ENCODE measurements around the gene ANKZF1.
A peak's percentile ranks its signal among the peaks of the same experiment; 100 is the strongest.

ANKZF1 gene

DNA sequence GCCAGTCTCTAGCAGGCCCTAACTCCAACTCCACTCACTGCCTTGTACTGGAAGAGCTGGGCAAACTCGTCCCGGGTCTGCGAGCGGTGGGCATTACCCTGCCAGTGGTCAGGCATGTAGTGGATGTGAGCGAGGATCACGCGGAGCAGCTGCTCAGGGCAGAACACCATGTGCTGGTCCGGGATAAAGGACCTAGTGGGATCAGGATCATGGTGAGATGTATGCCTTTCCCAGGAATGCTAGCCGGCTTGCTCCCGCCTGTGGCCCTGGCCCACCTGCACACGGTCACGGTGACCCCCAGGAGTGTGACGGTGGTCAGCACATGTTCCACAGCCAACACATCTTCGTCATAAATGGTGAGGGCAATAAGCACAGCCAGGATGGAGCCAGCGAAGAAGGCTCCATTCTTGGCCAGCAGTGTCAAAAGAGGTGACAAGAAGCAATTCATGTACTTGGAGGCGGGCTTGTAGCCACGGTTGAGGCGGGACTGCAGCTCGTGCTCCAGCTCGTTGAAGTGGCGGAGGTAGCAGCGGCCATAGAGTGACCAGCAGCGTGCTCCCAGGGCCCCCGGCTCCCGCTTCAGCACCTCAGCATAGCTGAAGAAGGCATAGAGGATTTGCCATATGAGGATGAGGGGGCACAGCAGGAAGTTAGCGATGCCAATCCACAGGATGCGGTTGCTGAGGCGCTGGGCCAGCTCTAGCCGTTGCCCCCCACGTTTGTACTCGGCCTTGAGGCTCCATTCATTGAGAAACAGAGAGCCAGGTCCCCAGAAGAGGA, 5.6 kb upstream of the ANKZF1 start:
- TF ChIP-seq, protein P1, sequence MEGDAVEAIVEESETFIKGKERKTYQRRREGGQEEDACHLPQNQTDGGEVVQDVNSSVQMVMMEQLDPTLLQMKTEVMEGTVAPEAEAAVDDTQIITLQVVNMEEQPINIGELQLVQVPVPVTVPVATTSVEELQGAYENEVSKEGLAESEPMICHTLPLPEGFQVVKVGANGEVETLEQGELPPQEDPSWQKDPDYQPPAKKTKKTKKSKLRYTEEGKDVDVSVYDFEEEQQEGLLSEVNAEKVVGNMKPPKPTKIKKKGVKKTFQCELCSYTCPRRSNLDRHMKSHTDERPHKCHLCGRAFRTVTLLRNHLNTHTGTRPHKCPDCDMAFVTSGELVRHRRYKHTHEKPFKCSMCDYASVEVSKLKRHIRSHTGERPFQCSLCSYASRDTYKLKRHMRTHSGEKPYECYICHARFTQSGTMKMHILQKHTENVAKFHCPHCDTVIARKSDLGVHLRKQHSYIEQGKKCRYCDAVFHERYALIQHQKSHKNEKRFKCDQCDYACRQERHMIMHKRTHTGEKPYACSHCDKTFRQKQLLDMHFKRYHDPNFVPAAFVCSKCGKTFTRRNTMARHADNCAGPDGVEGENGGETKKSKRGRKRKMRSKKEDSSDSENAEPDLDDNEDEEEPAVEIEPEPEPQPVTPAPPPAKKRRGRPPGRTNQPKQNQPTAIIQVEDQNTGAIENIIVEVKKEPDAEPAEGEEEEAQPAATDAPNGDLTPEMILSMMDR (IDR thresholded peaks at IDR 0.05; ENCODE audit: insufficient read depth, low read length, poor library complexity, severe bottlenecking), result no peak
- Histone ChIP-seq H3K36me3 (ENCODE audit: control insufficient read depth, insufficient read depth, low read length) (peaks cover 30% of the 10 kb centered on the region), H3K27me3 (replicated peaks; ENCODE audit: control insufficient read depth, insufficient read depth, low read length) (no peaks in the 10 kb centered on the region), H3K4me3 (replicated peaks; ENCODE audit: low read depth, low read length) (no peak overlapping the region)
- DNase-seq (ENCODE audit: extremely low read depth, insufficient read length), result no peak

DNA sequence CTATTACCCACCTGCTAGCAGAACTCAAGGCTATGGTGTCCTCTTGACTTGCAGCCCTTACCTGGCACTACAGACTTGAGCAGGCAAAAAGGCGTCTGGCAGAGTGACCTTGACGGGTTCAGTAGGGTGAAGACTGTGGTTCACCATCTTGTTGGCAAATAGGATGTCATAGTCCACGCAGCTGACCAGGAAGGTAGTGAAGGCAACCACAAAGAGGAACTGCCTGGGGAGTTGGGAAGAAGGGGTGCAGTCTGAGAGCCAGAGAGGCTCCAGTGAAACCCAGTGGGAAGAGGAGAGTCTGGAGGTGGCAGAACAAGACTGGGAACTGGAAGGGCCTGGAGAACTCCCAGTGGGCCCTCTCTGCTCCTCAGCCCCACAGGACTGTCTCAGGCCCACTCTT, 4.3 kb upstream of the ANKZF1 start:
- DNase-seq (ENCODE audit: extremely low read depth, insufficient read length), result no peak
- peaks cover 28% of the 10 kb centered on the region for H3K36me3 ChIP-seq (ENCODE audit: control insufficient read depth, insufficient read depth, low read length)
- TF ChIP-seq, protein P1 (IDR thresholded peaks at IDR 0.05; ENCODE audit: insufficient read depth, low read length, poor library complexity, severe bottlenecking), result no peak
- H3K4me3 ChIP-seq (replicated peaks; ENCODE audit: low read depth, low read length), result no peak overlapping the region
- no peaks in the 10 kb centered on the region for H3K27me3 ChIP-seq (replicated peaks; ENCODE audit: control insufficient read depth, insufficient read depth, low read length)

DNA sequence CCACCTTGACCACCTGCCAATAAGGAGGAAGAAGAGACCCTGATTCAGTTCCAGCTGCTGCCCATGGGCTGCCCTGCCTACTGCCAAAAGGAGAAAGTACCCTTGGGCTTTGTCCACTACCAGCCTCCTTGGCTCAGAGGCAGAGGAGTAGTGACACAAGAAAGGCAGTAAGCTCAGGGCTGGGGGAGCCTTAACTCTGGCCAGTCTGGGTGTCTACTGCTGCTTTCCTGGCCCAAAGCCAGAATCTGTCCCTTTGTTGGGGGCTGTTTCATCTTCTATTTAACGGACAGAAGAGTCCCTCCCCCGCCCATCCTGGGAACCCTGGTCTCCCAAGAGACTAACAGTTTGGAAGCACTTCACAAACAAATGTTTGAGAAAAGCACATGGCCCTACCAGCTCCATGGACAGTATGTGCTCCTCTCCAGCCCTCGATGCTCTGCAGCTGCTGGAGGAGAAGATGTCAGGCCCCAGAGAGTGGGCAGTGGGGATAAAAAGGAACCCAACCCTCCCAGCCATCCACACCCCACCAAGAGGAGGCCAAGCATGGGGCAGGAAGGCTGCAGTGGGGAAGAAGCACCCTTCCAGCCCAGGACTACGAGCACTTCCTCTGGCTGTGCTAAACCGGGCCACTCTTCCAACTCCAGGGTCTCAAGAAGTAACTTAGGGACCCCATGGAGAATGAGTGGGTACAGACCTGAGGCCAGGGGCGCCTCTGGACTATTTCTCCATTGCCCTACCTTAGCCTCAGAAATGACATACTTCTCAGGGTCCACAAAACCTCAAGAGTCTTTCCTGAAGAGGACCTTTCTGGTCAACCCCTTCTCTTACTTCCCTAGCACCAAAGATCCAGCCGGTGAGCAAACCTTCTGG, 1.3 kb upstream of the ANKZF1 start:
- TF ChIP-seq, protein P1 (IDR thresholded peaks at IDR 0.05; ENCODE audit: insufficient read depth, low read length, poor library complexity, severe bottlenecking), result no peak
- no peak for DNase-seq (ENCODE audit: extremely low read depth, insufficient read length)
- peak overlapping the region; percentile 92 for H3K4me3 ChIP-seq (replicated peaks; ENCODE audit: low read depth, low read length)
- no peaks in the 10 kb centered on the region for H3K27me3 ChIP-seq (replicated peaks; ENCODE audit: control insufficient read depth, insufficient read depth, low read length)
- peaks cover 31% of the 10 kb centered on the region for H3K36me3 ChIP-seq (ENCODE audit: control insufficient read depth, insufficient read depth, low read length)

DNA sequence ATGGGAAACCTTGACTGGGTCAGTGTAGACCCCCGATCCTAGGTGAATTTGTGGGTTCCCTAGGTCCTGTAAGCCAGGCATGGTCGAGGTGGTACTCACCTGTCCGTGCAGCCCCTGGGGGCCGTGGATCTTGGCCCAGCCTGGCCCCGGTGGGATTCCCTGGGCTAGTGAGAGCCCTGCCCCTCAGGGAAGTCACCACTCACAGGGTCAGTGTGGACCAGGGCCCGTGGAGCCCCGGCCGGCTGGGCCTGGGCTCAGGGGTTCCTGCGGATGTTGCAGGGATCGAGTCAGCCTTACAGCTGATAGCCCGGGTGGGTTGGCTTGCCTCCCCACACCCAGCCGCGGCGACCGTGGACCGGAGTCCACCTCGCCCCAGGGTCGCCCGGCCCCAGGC, 698 bp upstream of the ANKZF1 start:
- H3K36me3 ChIP-seq (ENCODE audit: control insufficient read depth, insufficient read depth, low read length), result peaks cover 26% of the 10 kb centered on the region
- TF ChIP-seq, protein P1 (IDR thresholded peaks at IDR 0.05; ENCODE audit: insufficient read depth, low read length, poor library complexity, severe bottlenecking), result no peak
- no peak for DNase-seq (ENCODE audit: extremely low read depth, insufficient read length)
- peak overlapping the region; percentile 92 for H3K4me3 ChIP-seq (replicated peaks; ENCODE audit: low read depth, low read length)
- H3K27me3 ChIP-seq (replicated peaks; ENCODE audit: control insufficient read depth, insufficient read depth, low read length), result no peaks in the 10 kb centered on the region

DNA sequence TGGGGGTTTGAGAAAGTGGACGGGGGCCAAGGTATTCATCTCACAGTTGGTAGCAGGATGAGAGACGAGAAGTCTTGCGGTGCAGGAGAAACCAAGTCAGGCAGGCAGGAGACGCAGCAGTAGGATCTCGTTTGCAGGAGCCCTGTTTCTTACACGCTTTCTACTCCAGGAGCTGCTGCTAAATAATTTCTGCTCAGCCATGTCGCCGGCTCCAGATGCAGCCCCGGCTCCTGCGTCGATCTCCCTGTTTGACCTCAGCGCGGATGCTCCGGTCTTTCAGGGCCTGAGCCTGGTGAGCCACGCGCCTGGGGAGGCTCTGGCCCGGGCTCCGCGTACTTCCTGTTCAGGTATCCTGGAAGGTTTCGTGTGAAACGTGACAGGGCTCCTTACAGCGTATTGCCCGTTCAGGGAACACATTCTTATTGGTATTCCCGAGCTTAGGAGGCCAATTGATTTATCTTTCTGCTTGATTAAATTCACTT, 494 bp downstream of the ANKZF1 start:
- DNase-seq (ENCODE audit: extremely low read depth, insufficient read length), result peak; percentile 68
- Histone ChIP-seq H3K27me3 (replicated peaks; ENCODE audit: control insufficient read depth, insufficient read depth, low read length) (no peaks in the 10 kb centered on the region), H3K36me3 (ENCODE audit: control insufficient read depth, insufficient read depth, low read length) (peaks cover 20% of the 10 kb centered on the region), H3K4me3 (replicated peaks; ENCODE audit: low read depth, low read length) (peak overlapping the region; percentile 92)
- TF ChIP-seq, protein P1 (IDR thresholded peaks at IDR 0.05; ENCODE audit: insufficient read depth, low read length, poor library complexity, severe bottlenecking), result no peak

Data from GM06990 (cell line).